GDM1 (cell line): Measurements from ENCODE around the gene FCMR.

ENCODE experiments used
- DNase-seq: peaks from one replicate; lab custom pipeline; 2025; lab: John Stamatoyannopoulos, UW

FCMR gene

GRCh38 chr1:206899717-206900116, 22.0 kb downstream of the FCMR start:
- DNase-seq, result no peak

- no peak for DNase-seq
These were observed 22.8 kb downstream of the FCMR start for GRCh38 chr1:206898915-206899431.

- DNase-seq, result no peak
These were observed 23.4 kb downstream of the FCMR start for GRCh38 chr1:206898089-206898914.

- no peak for DNase-seq
These were observed 24.6 kb downstream of the FCMR start, which contains the start of gene IL24 for GRCh38 chr1:206897175-206897574. Gene IL24, plus strand, starts transcription at chr1:206897443. Its CDS starts 390 bp downstream, at chr1:206897833.

- no peak for DNase-seq
These were observed 25.5 kb downstream of the FCMR start for GRCh38 chr1:206896261-206896660.

- DNase-seq, result no peak
These were observed 25.9 kb downstream of the FCMR start for GRCh38 chr1:206895837-206896242.

GRCh38 chr1:206895325-206895724, 26.4 kb downstream of the FCMR start:
- DNase-seq, result no peak

- DNase-seq, result no peak
These were observed 28.4 kb downstream of the FCMR start for GRCh38 chr1:206893380-206893779.

- DNase-seq, result no peak
These were observed 29.3 kb downstream of the FCMR start for GRCh38 chr1:206892351-206892984.

- no peak for DNase-seq
These were observed 30.3 kb downstream of the FCMR start for GRCh38 chr1:206891412-206891811.

- no peak for DNase-seq
These were observed 31.3 kb downstream of the FCMR start for GRCh38 chr1:206890125-206891060.

- DNase-seq, result no peak
These were observed 34.0 kb downstream of the FCMR start for GRCh38 chr1:206887701-206888100.

- no peak for DNase-seq
These were observed 34.9 kb downstream of the FCMR start for GRCh38 chr1:206886831-206887230.

GRCh38 chr1:206885341-206886060, 36.2 kb downstream of the FCMR start:
- no peak for DNase-seq

- DNase-seq, result no peak
These were observed 37.9 kb downstream of the FCMR start for GRCh38 chr1:206883876-206884275.

- DNase-seq, result no peak
These were observed 38.6 kb downstream of the FCMR start for GRCh38 chr1:206883160-206883559.

- no peak for DNase-seq
These were observed 39.2 kb downstream of the FCMR start for GRCh38 chr1:206882555-206882954.

- no peak for DNase-seq
These were observed 41.4 kb downstream of the FCMR start for GRCh38 chr1:206880314-206880713.

- DNase-seq, result no peak
These were observed 43.3 kb downstream of the FCMR start for GRCh38 chr1:206878456-206878855.

GRCh38 chr1:206875752-206876377, 45.9 kb downstream of the FCMR start:
- no peak for DNase-seq

GRCh38 chr1:206873603-206874188, 48.0 kb downstream of the FCMR start:
- DNase-seq, result no peak
